H9 (cell line): ENCODE data around the gene SLC2A5. TPM values are rescaled to one million over a fixed set of nuclear protein-coding genes. Genes with fewer than 3 reads are reported as not detected.
A peak's percentile ranks its signal among the peaks of the same experiment; 100 is the strongest.

Experiments used
- DNase-seq: peaks from one replicate; pipeline ENCODE4 v3.0.0-alpha.2; 2017
- H2AFZ ChIP-seq: one replicate; pipeline ENCODE4 v1.6.1; 2013; ENCODE audit warnings: mild to moderate bottlenecking, low read length, control low read depth, moderate library complexity
- H2AK5ac ChIP-seq: 2 replicates; pipeline ENCODE4 v1.6.1; 2013; ENCODE audit warnings: low read length, control low read depth, mixed read lengths; ENCODE audit not compliant: insufficient read length
- H2BK120ac ChIP-seq: one replicate; pipeline ENCODE4 v1.6.1; 2013; ENCODE audit warnings: low read depth, mild to moderate bottlenecking, low read length, control low read depth, inconsistent platforms; ENCODE audit not compliant: poor library complexity, severe bottlenecking
- H2BK12ac ChIP-seq: 2 replicates; pipeline ENCODE4 v1.6.1; 2013; ENCODE audit warnings: low read length, control low read depth, mixed read lengths, low read depth; ENCODE audit not compliant: insufficient read length
- H2BK15ac ChIP-seq: 2 replicates; pipeline ENCODE4 v1.6.1; 2013; ENCODE audit warnings: low read depth, low read length, control low read depth
- H2BK20ac ChIP-seq: one replicate; pipeline ENCODE4 v1.6.1; 2013; ENCODE audit warnings: low read depth, mild to moderate bottlenecking, low read length, control low read depth, inconsistent platforms; ENCODE audit not compliant: poor library complexity, severe bottlenecking
- H2BK5ac ChIP-seq: 2 replicates; pipeline ENCODE4 v1.6.1; 2013; ENCODE audit warnings: low read length, control low read depth, mixed read lengths; ENCODE audit not compliant: insufficient read length
- H3K14ac ChIP-seq: 2 replicates; pipeline ENCODE4 v1.6.1; 2013; ENCODE audit warnings: low read length, control low read depth; ENCODE audit not compliant: insufficient read depth
- H3K18ac ChIP-seq: 2 replicates; pipeline ENCODE4 v1.6.1; 2013; ENCODE audit warnings: low read depth, mild to moderate bottlenecking, mixed read lengths, low read length, control low read depth; ENCODE audit not compliant: insufficient read length
- H3K23ac ChIP-seq: 2 replicates; pipeline ENCODE4 v1.6.1; 2013; ENCODE audit warnings: low read length, control low read depth, mixed read lengths, low read depth; ENCODE audit not compliant: insufficient read length
- H3K23me2 ChIP-seq: 2 replicates; pipeline ENCODE4 v1.6.1; 2013; ENCODE audit warnings: low read depth, mild to moderate bottlenecking, mixed read lengths, low read length, control low read depth; ENCODE audit not compliant: insufficient read length, poor library complexity, severe bottlenecking
- H3K27ac ChIP-seq: 2 replicates; pipeline ENCODE4 v1.5.1; 2013; ENCODE audit warnings: low read length, control low read depth, mixed read lengths, low read depth; ENCODE audit not compliant: insufficient read length
- H3K27me3 ChIP-seq: 2 replicates; pipeline ENCODE4 v1.6.1; 2013; ENCODE audit warnings: low read length, control low read depth, inconsistent platforms; ENCODE audit not compliant: insufficient read depth
- H3K4ac ChIP-seq: 2 replicates; pipeline ENCODE4 v1.6.1; 2013; ENCODE audit warnings: low read depth, mild to moderate bottlenecking, control low read depth, inconsistent platforms, low read length, moderate library complexity
- H3K4me1 ChIP-seq: 2 replicates; pipeline ENCODE4 v1.6.1; 2013; ENCODE audit warnings: low read length, control low read depth, inconsistent platforms; ENCODE audit not compliant: insufficient read depth
- H3K4me2 ChIP-seq: 2 replicates; pipeline ENCODE4 v1.6.1; 2013; ENCODE audit warnings: low read length, control low read depth, mixed read lengths; ENCODE audit not compliant: insufficient read length, insufficient read depth
- H3K56ac ChIP-seq: 2 replicates; pipeline ENCODE4 v1.6.1; 2013; ENCODE audit warnings: low read depth, mild to moderate bottlenecking, mixed read lengths, low read length, control low read depth; ENCODE audit not compliant: insufficient read length
- H3K79me1 ChIP-seq: 2 replicates; pipeline ENCODE4 v1.6.1; 2013; ENCODE audit warnings: low read depth, mild to moderate bottlenecking, moderate library complexity, low read length, control low read depth, inconsistent platforms; ENCODE audit not compliant: insufficient read depth, poor library complexity, severe bottlenecking
- H3K79me2 ChIP-seq: 2 replicates; pipeline ENCODE4 v1.6.1; 2013; ENCODE audit warnings: low read length, control low read depth, inconsistent platforms; ENCODE audit not compliant: insufficient read depth
- H3K9ac ChIP-seq: 2 replicates; pipeline ENCODE4 v1.6.1; 2013; ENCODE audit warnings: low read length, control low read depth, mixed read lengths; ENCODE audit not compliant: insufficient read length; ENCODE audit errors: extremely low read depth
- H3K9me3 ChIP-seq: one replicate; pipeline ENCODE4 v1.6.1; 2013; ENCODE audit warnings: low read depth, low read length, inconsistent platforms; ENCODE audit not compliant: control insufficient read depth
- H3T11ph ChIP-seq: one replicate; pipeline ENCODE4 v1.6.1; 2013; ENCODE audit warnings: mild to moderate bottlenecking, low read length, control low read depth, inconsistent platforms
- H4K20me1 ChIP-seq: one replicate; pipeline ENCODE4 v1.6.1; 2013; ENCODE audit not compliant: control insufficient read depth, insufficient read length, insufficient read depth
- H4K5ac ChIP-seq: 2 replicates; pipeline ENCODE4 v1.6.1; 2013; ENCODE audit warnings: low read depth, mild to moderate bottlenecking, mixed read lengths, low read length, control low read depth; ENCODE audit not compliant: insufficient read length
- H4K8ac ChIP-seq: replicated peaks from 2 replicates; pipeline ENCODE4 v1.6.1; 2013; ENCODE audit warnings: low read length, control low read depth, mixed read lengths, low read depth; ENCODE audit not compliant: insufficient read length
- H4K91ac ChIP-seq: 2 replicates; pipeline ENCODE4 v1.6.1; 2013; ENCODE audit warnings: low read depth, mild to moderate bottlenecking, moderate library complexity, mixed read lengths, low read length, control low read depth; ENCODE audit not compliant: insufficient read length
- H3K27ac Mint-ChIP-seq, 3 experiments: 2 replicates in 2 of 3; 3 replicates in 1 of 3; pipeline ENCODE4 v1.8.0; 2020 to 2021; ENCODE audit warnings: mixed read lengths in 3 of 3, mild to moderate bottlenecking in 1 of 3, moderate library complexity in 1 of 3
- H3K27me3 Mint-ChIP-seq: 2 replicates; pipeline ENCODE4 v1.8.0; 2021; ENCODE audit warnings: low read depth, mild to moderate bottlenecking, moderate library complexity, mixed read lengths
- H3K36me3 Mint-ChIP-seq, 3 experiments: 2 replicates in 2 of 3; 3 replicates in 1 of 3; pipeline ENCODE4 v1.8.0; 2020 to 2021; ENCODE audit warnings: low read depth in 3 of 3, mixed read lengths in 3 of 3; ENCODE audit not compliant: insufficient read depth in 1 of 3
- H3K4me1 Mint-ChIP-seq, 2 experiments: 2 replicates each; pipeline ENCODE4 v1.8.0; 2020; ENCODE audit warnings: mixed read lengths in 2 of 2
- H3K4me3 Mint-ChIP-seq, 2 experiments: 2 replicates in 1 of 2; 3 replicates in 1 of 2; pipeline ENCODE4 v1.8.0; 2020 to 2021; ENCODE audit warnings: mild to moderate bottlenecking in 2 of 2, mixed read lengths in 2 of 2, moderate library complexity in 1 of 2
- H3K9me3 Mint-ChIP-seq, 2 experiments: 2 replicates in 1 of 2; 3 replicates in 1 of 2; pipeline ENCODE4 v1.8.0; 2020; ENCODE audit warnings: mild to moderate bottlenecking in 2 of 2, mixed read lengths in 2 of 2, moderate library complexity in 1 of 2
- CTCF ChIP-seq: fragments of 200-600 bp; sonication (generic); conservative IDR thresholded peaks from 3 replicates; pipeline ENCODE4 v1.8.0; 2021; ENCODE audit warnings: antibody characterized with exemption, mild to moderate bottlenecking
- WGBS: extraction: QIAGEN DNeasy Blood & Tissue Kit; methylation state at CpG from one replicate; pipeline ENCODE4 v1.1.7; 2013; ENCODE audit warnings: missing lambda C conversion rate, low lambda C conversion rate, mixed read lengths; ENCODE audit not compliant: insufficient read length; ENCODE audit errors: extremely low coverage; 5-methylcytosine and 5-hydroxymethylcytosine counted together
- total RNA-seq: library from RNA; stranded (reverse); gene quantifications from 2 replicates; pipeline ENCODE4 v1.2.1, GENCODE V29; 2021

Gene SLC2A5
- total RNA-seq, 1 experiment from 2014 or later, result not detected

GRCh38 chr1:9065213-9065751 is 4.2 kb downstream of the SLC2A5 start:
- no peak overlapping the region for H3K9ac ChIP-seq
- H3K14ac ChIP-seq, result no peak overlapping the region
- no peaks in the 10 kb centered on the region for H3K79me1 ChIP-seq
- Mint-ChIP-seq H3K4me3 (no peak overlapping the region), H3K27me3 (peaks cover 2% of the 10 kb centered on the region; the same call in 1 of the 2 replicates), H3K9me3 (no peaks in the 10 kb centered on the region), H3K4me1 (peaks cover 20 to 29% of the 10 kb centered on the region in 2 experiments), H3K36me3 (no peaks in the 10 kb centered on the region; a peak in 1 of 7 replicates), H3K27ac (peak overlapping the region in 1 of 3 experiments; percentile 45; a peak in 2 of 7 replicates)
- no peak overlapping the region for H4K8ac ChIP-seq
- H3K56ac ChIP-seq, result no peak overlapping the region
- H2AK5ac ChIP-seq, result no peak overlapping the region
- H2BK120ac ChIP-seq, result no peak overlapping the region
- no peak overlapping the region for H3K4me2 ChIP-seq
- H3K23ac ChIP-seq, result no peak overlapping the region
- H4K91ac ChIP-seq, result no peak overlapping the region
- no peak overlapping the region for H2BK12ac ChIP-seq
- H3K9me3 ChIP-seq, result no peaks in the 10 kb centered on the region
- H3T11ph ChIP-seq, result no peak overlapping the region
- H2BK5ac ChIP-seq, result no peak overlapping the region
- H3K79me2 ChIP-seq, result no peaks in the 10 kb centered on the region
- no peak overlapping the region for H3K4ac ChIP-seq
- no peak for DNase-seq
- H3K27me3 ChIP-seq, result no peaks in the 10 kb centered on the region
- no peak overlapping the region for H4K5ac ChIP-seq
- no peak overlapping the region for H2AFZ ChIP-seq
- H3K23me2 ChIP-seq, result no peaks in the 10 kb centered on the region
- H2BK20ac ChIP-seq, result no peak overlapping the region
- H3K18ac ChIP-seq, result no peak overlapping the region
- no peak overlapping the region for H3K27ac ChIP-seq
- H2BK15ac ChIP-seq, result no peak overlapping the region
- TF ChIP-seq CTCF, result no peak
- WGBS, result no CpG with 5 or more reads among the region's 7 CpGs
- H3K4me1 ChIP-seq, result no peaks in the 10 kb centered on the region; the same call in 1 of the 2 replicates
- H4K20me1 ChIP-seq, result no peaks in the 10 kb centered on the region
